GM19455 (cell line): ENCODE results near the gene CEBPE.
"Not testable (repeated sequence)": the region's sequence is repeated elsewhere in the genome, so short reads cannot be mapped to it uniquely, and the experiment has no call there.

Source experiments
- ATAC-seq: cut with Tn5 transposase; IDR thresholded peaks from one replicate; pipeline ENCODE4 v1.9.1; 2021; ENCODE audit not compliant: unreplicated experiment

The CEBPE gene

GRCh38 chr14:23123419-23123818 is 4.4 kb upstream of the CEBPE start:
- ATAC-seq: no peak

GRCh38 chr14:23122086-23122485 is 3.0 kb upstream of the CEBPE start:
- no peak for ATAC-seq

- no peak for ATAC-seq
Observed at GRCh38 chr14:23121361-23121771, 2.3 kb upstream of the CEBPE start.

- peak; percentile 82 for ATAC-seq
Observed at GRCh38 chr14:23120541-23121251, 1.6 kb upstream of the CEBPE start.

DNA sequence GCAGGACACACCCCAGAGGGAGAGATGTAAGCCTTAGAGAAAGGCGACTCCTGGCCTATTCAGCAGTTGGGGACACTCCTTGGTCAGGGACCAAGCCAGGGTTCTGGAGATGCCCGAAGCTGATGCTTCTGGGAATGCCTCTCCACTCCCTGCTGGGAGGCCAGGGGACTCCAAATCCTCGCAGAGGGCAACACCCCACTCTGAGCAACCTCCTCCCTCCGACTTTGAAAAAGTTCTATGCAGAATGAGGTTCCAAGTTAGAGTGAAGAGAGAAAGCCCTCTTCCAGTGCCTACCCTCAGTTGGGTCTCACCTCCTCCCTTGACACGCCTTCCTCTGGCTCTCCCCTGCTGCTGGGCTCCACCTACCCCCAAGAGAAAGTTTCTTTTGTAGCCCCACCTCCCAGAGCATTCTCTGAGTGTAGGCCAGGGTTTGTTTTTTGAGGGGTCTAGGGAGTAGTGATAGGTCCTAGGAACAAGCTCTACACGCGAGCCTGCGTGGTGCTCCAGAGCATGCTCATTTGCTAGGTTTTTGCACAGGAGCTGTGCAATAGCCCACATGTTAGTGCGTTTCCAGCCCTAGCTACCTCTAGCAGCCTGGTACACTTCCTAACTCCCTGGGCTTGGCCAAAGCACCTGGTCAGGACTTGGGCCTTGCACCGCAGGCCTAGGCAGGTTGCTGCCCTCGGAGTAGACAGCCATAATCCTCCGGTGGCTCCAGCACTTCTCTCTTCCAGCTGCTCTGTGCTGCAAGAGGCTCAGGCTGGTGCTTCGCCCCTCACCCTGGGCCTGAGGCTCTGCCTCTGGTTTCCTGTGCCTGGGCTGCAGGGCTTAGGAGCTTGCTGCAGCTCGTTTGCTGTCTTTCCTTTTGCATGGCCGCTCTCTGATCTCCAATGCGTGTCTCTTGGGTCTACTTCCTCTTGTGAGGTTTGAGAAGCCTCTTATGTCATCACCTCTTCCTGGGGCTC is 590 bp upstream of the CEBPE start:
- no peak for ATAC-seq

GRCh38 chr14:23117371-23118020 is 1.6 kb downstream of the CEBPE start:
- ATAC-seq: no peak

DNA sequence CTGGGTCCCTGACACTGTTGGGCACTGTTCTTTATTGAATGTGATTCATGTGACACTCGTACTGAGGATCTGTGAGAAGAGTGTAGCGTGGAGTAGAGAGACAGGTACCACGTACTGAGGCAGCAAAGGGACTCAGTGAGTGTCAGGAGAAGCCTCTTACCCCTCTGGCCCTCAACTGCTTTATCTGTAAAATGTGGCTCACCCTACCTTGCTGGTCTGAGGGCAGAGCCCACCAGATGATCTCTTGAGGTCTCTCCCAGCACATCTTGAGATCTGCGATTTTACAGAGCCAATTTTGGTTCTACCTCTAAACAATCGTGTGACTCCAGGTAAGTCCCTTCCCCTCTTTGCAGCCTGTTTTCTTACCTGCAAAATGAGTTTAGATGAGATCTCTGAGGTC is 3.1 kb downstream of the CEBPE start:
- ATAC-seq: no peak

GRCh38 chr14:23115039-23115731 is 3.9 kb downstream of the CEBPE start:
- no peak for ATAC-seq

DNA sequence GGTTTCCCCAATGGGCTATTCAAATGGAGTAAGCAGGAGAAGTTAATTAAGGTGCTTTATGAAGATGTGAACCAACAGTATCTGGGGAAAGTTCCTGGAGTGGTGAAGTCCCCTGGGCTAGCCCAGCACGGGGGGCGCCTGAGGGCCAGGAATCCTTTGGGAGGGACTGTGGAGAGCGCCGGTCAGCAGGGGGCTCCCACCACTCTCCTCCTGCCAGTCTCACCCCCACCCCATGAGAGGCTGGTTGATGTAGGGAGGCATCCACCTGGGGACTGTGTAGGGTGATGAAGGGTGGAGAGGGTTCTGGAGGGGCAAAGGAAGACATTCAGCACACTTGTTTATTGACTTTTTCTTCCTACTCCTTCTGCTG is 4.4 kb downstream of the CEBPE start:
- no peak for ATAC-seq

DNA sequence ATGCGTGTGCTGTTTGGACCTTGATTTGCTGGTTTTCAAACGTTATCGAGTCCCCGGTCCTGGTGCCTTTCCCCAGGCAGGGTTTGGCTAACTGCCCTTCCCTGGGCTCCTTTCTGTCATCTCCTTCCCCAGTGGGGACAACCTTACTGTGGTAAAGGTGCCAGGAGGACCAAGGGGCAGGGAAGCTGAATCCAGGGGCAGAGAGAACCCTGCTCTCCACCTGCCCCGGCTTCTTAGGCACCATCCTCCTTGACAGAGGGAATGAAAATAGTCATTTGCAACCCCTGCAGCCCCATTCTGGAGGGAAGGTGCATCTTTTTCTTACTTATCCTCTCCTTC is 5.0 kb downstream of the CEBPE start:
- no peak for ATAC-seq

- ATAC-seq: no peak
Observed at GRCh38 chr14:23113431-23114119, 5.5 kb downstream of the CEBPE start.

- no peak for ATAC-seq
Observed at GRCh38 chr14:23112359-23113178, 6.5 kb downstream of the CEBPE start.

DNA sequence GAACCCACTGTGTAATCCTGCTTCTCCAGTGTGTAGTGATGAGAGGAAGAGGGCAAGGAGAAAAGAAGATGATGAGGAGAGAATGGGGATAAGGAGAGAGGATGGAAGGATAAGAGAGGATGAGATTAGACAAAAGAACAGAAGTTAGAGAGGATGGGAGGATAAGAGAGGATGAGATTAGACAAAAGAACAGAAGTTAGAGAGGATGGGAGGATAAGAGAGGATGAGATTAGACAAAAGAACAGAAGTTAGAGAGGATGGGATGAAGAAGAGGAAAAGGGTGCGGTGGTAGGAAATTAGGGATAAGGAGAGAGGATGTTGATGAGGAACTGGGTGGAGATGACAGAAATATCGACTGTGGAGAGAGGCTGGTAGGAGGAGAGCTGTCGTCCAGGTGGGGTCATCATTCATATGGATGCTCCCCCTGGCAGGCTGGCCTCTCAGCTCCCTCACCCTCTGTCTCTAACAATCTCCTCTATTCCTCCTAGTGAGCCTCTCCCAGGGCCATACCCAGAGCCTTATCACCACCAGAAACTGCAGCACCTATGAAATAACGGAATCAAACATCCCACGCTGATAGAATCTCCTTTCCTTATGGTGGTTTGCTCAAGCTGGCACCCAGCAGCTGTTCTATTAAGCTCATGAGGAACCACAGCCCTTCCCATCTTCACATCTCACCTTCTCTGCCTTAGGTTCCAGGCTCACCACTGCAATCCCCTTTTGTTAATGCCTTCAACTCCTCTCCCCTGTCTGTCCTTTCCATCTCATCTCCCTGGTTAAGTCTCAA is 8.3 kb downstream of the CEBPE start:
- ATAC-seq: no peak

GRCh38 chr14:23109769-23110168 is 9.3 kb downstream of the CEBPE start:
- no peak for ATAC-seq

- ATAC-seq: not testable (repeated sequence)
Observed at GRCh38 chr14:23108169-23108568, 10.9 kb downstream of the CEBPE start.

DNA sequence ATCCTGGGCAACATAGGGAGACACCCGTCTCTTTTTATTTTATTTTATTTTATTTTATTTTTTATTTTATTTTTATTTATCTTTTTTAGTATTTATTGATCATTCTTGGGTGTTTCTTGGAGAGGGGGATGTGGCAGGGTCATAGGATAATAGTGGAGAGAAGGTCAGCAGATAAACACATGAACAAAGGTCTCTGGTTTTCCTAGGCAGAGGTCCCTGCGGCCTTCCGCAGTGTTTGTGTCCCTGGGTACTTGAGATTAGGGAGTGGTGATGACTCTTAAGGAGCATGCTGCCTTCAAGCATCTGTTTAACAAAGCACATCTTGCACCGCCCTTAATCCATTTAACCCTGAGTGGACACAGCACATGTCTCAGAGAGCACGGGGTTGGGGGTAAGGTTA is 11.4 kb downstream of the CEBPE start:
- ATAC-seq: not testable (repeated sequence)

DNA sequence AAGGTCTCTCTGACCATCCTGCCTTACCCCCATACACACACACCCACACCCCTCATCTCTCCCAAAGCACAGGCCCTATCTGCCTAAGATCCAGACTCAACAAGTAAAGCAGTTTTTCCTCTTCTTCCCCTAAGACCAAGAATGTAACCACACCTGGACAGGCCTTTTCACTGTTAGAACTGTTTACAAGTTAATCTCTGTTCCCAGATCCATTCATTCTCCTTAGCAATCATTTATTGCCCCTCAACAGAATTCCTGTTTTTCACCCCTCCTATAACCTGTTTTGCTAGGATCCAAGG is 12.4 kb downstream of the CEBPE start:
- ATAC-seq: no peak

DNA sequence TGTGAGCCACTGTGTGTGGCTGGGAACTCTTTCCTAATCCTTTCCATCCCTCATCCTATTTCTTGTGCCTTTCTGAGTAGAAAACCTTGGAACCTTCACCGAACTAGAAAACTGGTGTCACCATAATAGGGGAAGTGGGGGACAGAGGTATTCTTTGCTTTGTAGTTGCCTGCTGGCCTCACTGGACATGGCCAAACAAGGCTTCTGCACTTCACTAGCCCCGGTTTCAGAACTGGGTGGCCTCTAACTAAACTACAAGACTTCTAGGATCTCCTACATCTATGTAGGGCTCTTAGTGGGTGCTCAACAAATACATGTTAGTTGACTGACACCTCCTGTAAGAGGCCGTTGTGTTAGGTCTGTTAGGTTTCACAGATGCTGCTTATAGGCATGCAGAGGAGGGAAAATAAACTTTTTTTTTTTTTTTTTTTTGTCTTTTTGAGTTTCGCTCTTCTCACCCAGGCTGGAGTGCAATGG is 13.7 kb downstream of the CEBPE start:
- no peak for ATAC-seq
